Measurements from ENCODE around the gene CCDC169.

The CCDC169 gene

DNA sequence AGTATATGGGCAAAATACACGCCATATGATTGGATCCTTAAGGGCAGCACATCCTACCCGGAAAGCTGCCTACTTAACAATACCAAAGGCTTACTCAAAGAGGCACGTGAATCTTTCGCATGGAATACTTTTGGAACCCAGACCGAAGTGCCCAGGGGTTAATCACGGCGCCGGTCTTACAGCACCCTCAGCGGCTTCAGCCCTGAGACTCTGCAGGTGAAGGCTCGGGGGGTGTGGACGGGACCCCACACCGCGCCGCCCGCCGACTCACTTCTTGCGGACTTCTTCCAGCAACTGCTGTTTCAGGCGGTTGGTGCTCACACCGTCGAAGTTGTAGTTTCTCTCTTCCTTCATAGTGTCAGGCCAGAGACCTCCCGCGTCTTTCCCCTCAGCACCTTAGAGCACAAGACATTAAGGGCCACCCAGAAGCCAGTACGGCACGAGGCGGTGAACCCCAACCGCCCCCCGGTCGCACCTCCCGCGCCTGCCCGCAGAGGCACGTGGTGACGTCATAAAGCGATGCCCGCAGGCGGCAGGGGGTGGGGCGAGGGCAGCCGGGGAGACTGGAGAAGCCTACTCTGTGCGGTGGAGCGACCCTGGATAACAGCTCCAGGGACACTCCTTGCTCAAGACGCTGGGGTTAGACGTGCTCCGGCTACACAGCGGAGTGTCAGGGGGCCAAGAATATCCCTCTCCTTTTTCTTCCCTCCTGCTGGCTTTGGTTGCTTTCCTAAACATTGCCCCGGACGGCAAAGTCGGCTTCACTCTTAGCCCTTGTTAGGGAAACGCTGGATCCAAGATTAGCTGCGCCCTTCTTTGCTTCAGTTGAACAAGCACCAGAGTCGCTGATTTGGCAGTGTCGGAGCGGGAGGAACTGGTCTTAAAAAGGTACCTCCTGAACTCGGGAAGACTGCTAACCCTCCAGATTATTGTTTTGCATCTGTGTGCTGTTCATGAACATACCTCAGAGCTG is at the start of gene CCDC169:
Gene CCDC169, minus strand, starts transcription at position 449 of the 973 bp plus-strand sequence. Its CDS starts 95 bp downstream, at position 354.
- H3K27ac ChIP-seq: no peak within 1 kb of the TSS; the same call in 1 of the 2 replicates
- no peak for TF ChIP-seq ZFX (IDR thresholded peaks at IDR 0.05)
- TF ChIP-seq, protein P1, sequence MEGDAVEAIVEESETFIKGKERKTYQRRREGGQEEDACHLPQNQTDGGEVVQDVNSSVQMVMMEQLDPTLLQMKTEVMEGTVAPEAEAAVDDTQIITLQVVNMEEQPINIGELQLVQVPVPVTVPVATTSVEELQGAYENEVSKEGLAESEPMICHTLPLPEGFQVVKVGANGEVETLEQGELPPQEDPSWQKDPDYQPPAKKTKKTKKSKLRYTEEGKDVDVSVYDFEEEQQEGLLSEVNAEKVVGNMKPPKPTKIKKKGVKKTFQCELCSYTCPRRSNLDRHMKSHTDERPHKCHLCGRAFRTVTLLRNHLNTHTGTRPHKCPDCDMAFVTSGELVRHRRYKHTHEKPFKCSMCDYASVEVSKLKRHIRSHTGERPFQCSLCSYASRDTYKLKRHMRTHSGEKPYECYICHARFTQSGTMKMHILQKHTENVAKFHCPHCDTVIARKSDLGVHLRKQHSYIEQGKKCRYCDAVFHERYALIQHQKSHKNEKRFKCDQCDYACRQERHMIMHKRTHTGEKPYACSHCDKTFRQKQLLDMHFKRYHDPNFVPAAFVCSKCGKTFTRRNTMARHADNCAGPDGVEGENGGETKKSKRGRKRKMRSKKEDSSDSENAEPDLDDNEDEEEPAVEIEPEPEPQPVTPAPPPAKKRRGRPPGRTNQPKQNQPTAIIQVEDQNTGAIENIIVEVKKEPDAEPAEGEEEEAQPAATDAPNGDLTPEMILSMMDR (conservative IDR thresholded peaks at IDR 0.05): no peak

- TF ChIP-seq, protein P1 (conservative IDR thresholded peaks at IDR 0.05): peak; percentile 97
- no peak for TF ChIP-seq ZFX (IDR thresholded peaks at IDR 0.05)
- peak within 1 kb of the TSS; percentile 50 for H3K27ac ChIP-seq
Measured at GRCh38 chr13:36346222-36347083, 48.8 kb upstream of the CCDC169 start, which contains the start of gene SPART. TSS of gene SPART (minus strand) at chr13:36346394. CDS start at chr13:36335830, 10,564 bp downstream.

DNA sequence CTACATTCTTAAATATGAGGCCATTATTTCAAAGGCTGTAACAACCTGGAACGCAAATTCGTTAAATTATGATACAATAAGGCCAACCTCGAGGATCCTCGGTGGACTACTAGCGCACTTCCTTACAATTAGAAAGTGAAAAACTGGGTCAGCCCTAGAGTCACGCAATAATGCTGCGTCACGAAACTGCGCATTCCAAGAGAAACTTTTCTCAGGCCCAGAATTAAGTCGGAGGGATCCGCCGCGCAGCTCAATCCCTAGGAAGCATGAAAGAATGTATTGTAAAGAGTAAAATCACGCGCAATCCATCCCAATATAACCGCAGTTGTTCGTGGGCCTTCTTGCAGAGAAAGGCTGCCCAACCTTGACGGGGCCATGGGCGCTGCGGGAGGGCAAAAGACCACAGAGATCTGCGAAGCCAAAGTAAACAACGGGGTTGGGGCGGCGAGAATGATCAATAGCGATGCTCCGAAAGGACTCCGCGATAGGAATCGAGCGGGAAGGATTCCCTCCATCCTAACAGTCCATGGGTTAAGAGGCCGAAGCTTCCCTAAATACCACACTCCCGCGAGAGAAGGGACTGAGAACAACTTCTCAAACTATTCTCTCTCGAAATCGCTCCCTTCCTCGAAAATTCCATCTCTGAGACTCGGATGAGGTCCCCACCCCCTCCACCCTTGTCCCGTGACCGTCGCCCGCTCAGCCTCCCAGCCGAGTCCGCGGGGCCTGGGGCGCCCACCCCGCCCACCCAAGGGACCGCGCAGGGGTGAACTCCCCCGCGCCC is 48.0 kb upstream of the CCDC169 start:
- no peak overlapping the region; the same call in 1 of the 2 replicates for H3K27ac ChIP-seq
- no peak for TF ChIP-seq ZFX (IDR thresholded peaks at IDR 0.05)
- TF ChIP-seq, protein P1 (conservative IDR thresholded peaks at IDR 0.05): no peak

DNA sequence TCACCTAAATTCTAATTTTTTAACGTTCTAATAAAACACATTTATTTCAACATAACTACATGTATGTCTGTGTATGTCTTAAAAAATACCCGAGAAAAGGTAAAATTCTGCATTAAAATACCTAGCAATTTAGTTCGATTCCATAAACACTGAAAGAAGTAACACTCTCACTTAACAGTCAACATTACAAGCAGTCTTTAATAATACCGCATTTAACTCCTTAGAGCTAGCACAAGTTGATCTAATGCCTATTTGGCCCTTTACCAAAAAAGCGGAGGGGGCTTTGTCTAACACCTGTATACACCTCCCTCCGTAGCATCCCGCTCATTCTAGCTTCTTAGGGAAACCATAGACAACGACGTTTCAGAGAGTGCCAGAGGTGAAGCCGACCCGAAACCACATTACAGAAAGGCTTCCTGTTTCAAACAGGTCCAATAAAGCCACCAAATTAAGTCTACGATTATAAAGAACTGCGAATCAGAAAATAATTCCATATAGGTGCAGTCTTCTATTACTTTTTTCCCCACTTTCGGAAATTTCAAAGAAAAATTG is 47.3 kb upstream of the CCDC169 start:
- H3K27ac ChIP-seq: no peak overlapping the region
- TF ChIP-seq, protein P1 (conservative IDR thresholded peaks at IDR 0.05): no peak
- no peak for TF ChIP-seq ZFX (IDR thresholded peaks at IDR 0.05)

- H3K27ac ChIP-seq: no peak overlapping the region
Measured at GRCh38 chr13:36344173-36344572, 46.6 kb upstream of the CCDC169 start.

GRCh38 chr13:36343766-36344165 is 46.2 kb upstream of the CCDC169 start:
- H3K27ac ChIP-seq: no peak overlapping the region
- TF ChIP-seq ZFX (IDR thresholded peaks at IDR 0.05): no peak
- TF ChIP-seq, protein P1 (conservative IDR thresholded peaks at IDR 0.05): no peak

More at GRCh38 chr13:36344173-36344572, 46.6 kb upstream of the CCDC169 start:
- no peak for TF ChIP-seq ZFX (IDR thresholded peaks at IDR 0.05)
- TF ChIP-seq, protein P1 (conservative IDR thresholded peaks at IDR 0.05): no peak

Measured in C4-2B (cell line).